ENCODE measurements around the gene FBXL16. TPM values are rescaled to one million over a fixed set of nuclear protein-coding genes. Genes with fewer than 3 reads are reported as not detected.

Gene FBXL16
- total and polyA plus RNA-seq, 2 of the 13 experiments (the other 11 are each of a cell fraction or from before 2014, with no cell fraction given): 0.22 to 2.0 TPM

- 0 out of 2 replicates have a peak, but pooled peaks have one; percentile 6 for TF ChIP-seq HBP1 (CRISPR knock-in tag; IDR thresholded peaks at IDR 0.05; ENCODE audit: low read depth)
- TF ChIP-seq KDM5B (CRISPR knock-in tag; IDR thresholded peaks at IDR 0.05; ENCODE audit: borderline replicate concordance): 0 out of 2 replicates have a peak, but pooled peaks have one; percentile 10
- TF ChIP-seq, protein P1, sequence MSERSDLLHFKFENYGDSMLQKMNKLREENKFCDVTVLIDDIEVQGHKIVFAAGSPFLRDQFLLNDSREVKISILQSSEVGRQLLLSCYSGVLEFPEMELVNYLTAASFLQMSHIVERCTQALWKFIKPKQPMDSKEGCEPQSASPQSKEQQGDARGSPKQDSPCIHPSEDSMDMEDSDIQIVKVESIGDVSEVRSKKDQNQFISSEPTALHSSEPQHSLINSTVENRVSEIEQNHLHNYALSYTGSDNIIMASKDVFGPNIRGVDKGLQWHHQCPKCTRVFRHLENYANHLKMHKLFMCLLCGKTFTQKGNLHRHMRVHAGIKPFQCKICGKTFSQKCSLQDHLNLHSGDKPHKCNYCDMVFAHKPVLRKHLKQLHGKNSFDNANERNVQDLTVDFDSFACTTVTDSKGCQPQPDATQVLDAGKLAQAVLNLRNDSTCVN (CRISPR knock-in tag; IDR thresholded peaks at IDR 0.05; ENCODE audit: borderline replicate concordance): no peak
- peak; percentile 19 for TF ChIP-seq IKZF4 (CRISPR knock-in tag; IDR thresholded peaks at IDR 0.05; ENCODE audit: borderline replicate concordance, low read depth, not compliant biosample characterization)
- TF ChIP-seq ZNF615 (CRISPR knock-in tag; IDR thresholded peaks at IDR 0.05; ENCODE audit: borderline replicate concordance): no peak
Measured at GRCh38 chr16:678209-678857, 27.3 kb downstream of the FBXL16 start (continued).

DNA sequence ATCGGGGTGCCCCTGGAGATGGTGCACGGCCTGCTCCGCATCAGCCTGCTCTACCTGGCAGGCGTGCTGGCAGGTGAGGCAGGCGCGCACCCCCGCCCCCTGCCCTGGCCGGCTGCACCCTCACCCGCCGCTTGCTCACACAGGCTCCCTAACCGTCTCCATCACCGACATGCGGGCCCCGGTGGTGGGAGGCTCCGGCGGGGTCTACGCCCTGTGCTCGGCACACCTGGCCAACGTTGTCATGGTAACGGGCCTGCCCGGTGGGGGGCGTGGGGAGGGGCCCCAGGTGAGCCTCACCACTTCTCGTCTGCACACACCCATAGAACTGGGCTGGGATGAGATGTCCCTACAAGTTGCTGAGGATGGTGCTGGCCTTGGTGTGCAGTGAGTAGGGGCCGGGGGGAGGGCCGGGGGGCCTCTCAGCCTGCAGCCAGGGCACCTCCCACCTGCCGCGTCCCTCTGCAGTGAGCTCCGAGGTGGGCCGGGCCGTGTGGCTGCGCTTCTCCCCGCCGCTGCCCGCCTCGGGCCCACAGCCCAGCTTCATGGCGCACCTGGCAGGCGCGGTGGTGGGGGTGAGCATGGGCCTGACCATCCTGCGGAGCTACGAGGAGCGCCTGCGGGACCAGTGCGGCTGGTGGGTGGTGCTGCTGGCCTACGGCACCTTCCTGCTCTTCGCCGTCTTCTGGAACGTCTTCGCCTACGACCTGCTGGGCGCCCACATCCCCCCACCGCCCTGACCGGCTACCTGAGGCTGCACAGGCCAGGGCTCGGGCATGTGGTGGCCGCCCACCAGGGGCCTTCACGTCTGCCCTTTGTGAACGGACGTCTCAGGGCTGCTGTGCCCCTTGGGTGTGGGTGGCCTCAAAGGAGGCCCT lies 28.0 kb downstream of the FBXL16 start:
- no peak for ATAC-seq
- Histone ChIP-seq H3K79me2 (ENCODE audit: insufficient read depth, low read length) (peaks cover 16% of the 10 kb centered on the region), H2AFZ (ENCODE audit: low read length) (no peak overlapping the region), H3K36me3 (replicated peaks in 1 of 2; ENCODE audit: control insufficient read depth in 1 of 2, insufficient read depth in 2 of 2, low read length in 2 of 2) (peaks cover 12 to 24% of the 10 kb centered on the region in 2 experiments; a peak in 4 of 5 replicates), H3K9me3 (ENCODE audit: low read length) (no peaks in the 10 kb centered on the region), H3K9ac (ENCODE audit: insufficient read depth, low read depth, low read length) (no peak overlapping the region), H3K4me1 (ENCODE audit: insufficient read depth, low read length) (peaks cover 48% of the 10 kb centered on the region), H3K4me2 (ENCODE audit: low read depth, low read length) (no peak overlapping the region), H3K27ac (ENCODE audit: extremely low read length, insufficient read depth, low read length) (no peak overlapping the region), H4K20me1 (ENCODE audit: insufficient read depth, low read length) (0 out of 2 replicates have a peak, but pooled peaks cover 3% of the 10 kb centered on the region), H3K4me3 (replicated peaks in 1 of 3; ENCODE audit: insufficient read depth in 1 of 3, low read depth in 2 of 3, low read length in 3 of 3) (no peak overlapping the region), H3K27me3 (ENCODE audit: control insufficient read depth in 1 of 2, insufficient read depth in 2 of 2, low read length in 2 of 2) (no peaks in the 10 kb centered on the region; a peak in 1 of 5 replicates)
- TF ChIP-seq RFX1 (IDR thresholded peaks at IDR 0.05) (peak; percentile 52; the same call in 1 of the 2 replicates), ZBTB2 (CRISPR knock-in tag; IDR thresholded peaks at IDR 0.05; ENCODE audit: low read depth) (no peak), ZKSCAN8 (CRISPR knock-in tag; IDR thresholded peaks at IDR 0.05; ENCODE audit: borderline replicate concordance) (no peak), ZNF260 (CRISPR knock-in tag; IDR thresholded peaks at IDR 0.05; ENCODE audit: borderline replicate concordance, low read depth) (no peak), NFIB (CRISPR knock-in tag; IDR thresholded peaks at IDR 0.05; ENCODE audit: borderline replicate concordance) (no peak), KAT8 (CRISPR knock-in tag; IDR thresholded peaks at IDR 0.05) (no peak)
- ChIA-PET CTCF (ENCODE audit: low intra/inter-chr PET ratio, low total read pairs) (no interaction called here), POLR2A (interaction anchor here (4.4 kb wide), 1 partner anchor 12 kb away, joined by 34 read pairs; the partner anchor contains the start of gene WDR24)
- in situ Hi-C loops (cut with HindIII; ENCODE audit: extremely low pct_ligation_motif_present, low pct_unique_long_range_greater_than_20kb) (no loop called here), intact Hi-C loops (cut with micrococcal nuclease; ENCODE audit: unreplicated experiment) (no loop called here)
- DNase-seq (ENCODE audit: low spot score): no peak
- 94% methylated on average over 39 of the region's 57 CpGs for WGBS (ENCODE audit: low lambda C conversion rate)
- no peak for FAIRE-seq
- no TSS peak for BruUV-seq (replicated peaks)
